Heart left ventricle (tissue), 16 donors: ENCODE data around the gene HOGA1. TPM values are rescaled to one million over a fixed set of nuclear protein-coding genes. Genes with fewer than 3 reads are reported as not detected.

ENCODE experiments used
- ATAC-seq, 4 donors: fragments of 200-7000 bp; cut with Tn5 transposase; one replicate each; pipeline ENCODE4 v1.9.1; 2020 to 2022; ENCODE audit warnings: moderate library complexity in 4 of 4, mild to moderate bottlenecking in 3 of 4, moderate number of reproducible peaks in 1 of 4
- DNase-seq, 5 donors: peaks; one replicate each; pipeline ENCODE4 v3.0.0-alpha.2; 2020
- H3K27ac ChIP-seq, 12 donors: fragments of 200-600 bp; sonication (generic) in 4 of 12; one replicate each; pipeline versions ENCODE4 v1.5.0 to v1.8.0; 2016 to 2022; ENCODE audit warnings: mild to moderate bottlenecking in 2 of 12
- H3K27me3 ChIP-seq, 9 donors: fragments of 200-600 bp; sonication (generic) in 2 of 9; one replicate each; pipeline versions ENCODE4 v1.5.1 to v1.8.0; 2016 to 2022; ENCODE audit warnings: mild to moderate bottlenecking in 3 of 9
- H3K36me3 ChIP-seq, 9 donors: fragments of 200-600 bp; sonication (generic) in 2 of 9; one replicate each; pipeline versions ENCODE4 v1.5.0 to v1.8.0; 2018 to 2022; ENCODE audit warnings: mild to moderate bottlenecking in 2 of 9
- H3K4me1 ChIP-seq, 12 donors: fragments of 200-600 bp; sonication (generic) in 4 of 12; one replicate each; pipeline versions ENCODE4 v1.5.0 to v1.8.0; 2016 to 2022; ENCODE audit warnings: mild to moderate bottlenecking in 3 of 12
- H3K4me3 ChIP-seq, 12 donors: fragments of 200-600 bp; sonication (generic) in 4 of 12; one replicate each; pipeline versions ENCODE4 v1.5.0 to v1.8.0; 2017 to 2022; ENCODE audit warnings: mild to moderate bottlenecking in 9 of 12, moderate library complexity in 4 of 12
- H3K9me3 ChIP-seq, 12 donors: fragments of 200-600 bp; sonication (generic) in 4 of 12; one replicate each; pipeline versions ENCODE4 v1.5.0 to v1.8.0; 2016 to 2022; ENCODE audit warnings: mild to moderate bottlenecking in 1 of 12
- CTCF ChIP-seq, 12 donors: fragments of 200-600 bp; sonication (generic) in 4 of 12; IDR thresholded peaks; one replicate each; pipeline versions ENCODE4 v1.5.0 to v1.8.0; 2018 to 2022; ENCODE audit warnings: antibody characterized with exemption in 12 of 12, mild to moderate bottlenecking in 5 of 12
- POLR2A ChIP-seq, 2 donors: fragments of 450-650 bp; IDR thresholded peaks; one replicate each; pipeline ENCODE4 v1.6.1; 2017; ENCODE audit warnings: antibody characterized with exemption in 2 of 2, mild to moderate bottlenecking in 2 of 2, moderate library complexity in 2 of 2
- WGBS, 4 donors: extraction: QIAGEN DNeasy Blood & Tissue Kit in 2 of 4; methylation state at CpG; one replicate each; pipeline versions ENCODE4 v1.1.5 to v1.1.7; 2013 to 2018; 5-methylcytosine and 5-hydroxymethylcytosine counted together
- intact Hi-C, 10 donors: fragments of 100-400 bp; cut with DNase I; formaldehyde crosslinking; loops; one replicate each; pipeline versions ENCODE4 v1.11.1 to v1.14.2; 2022
- polyA plus RNA-seq, 2 donors: library from polyadenylated mRNA; stranded (reverse); fragments of 200-250 nt; gene quantifications; one replicate each; pipeline ENCODE4 v1.2.3, GENCODE V29; 2013
- total RNA-seq, 9 donors: library from RNA; depleted of rRNA in 2 of 9; stranded (reverse); fragments of >200 nt in 2 of 9; fragmentation: NEBNext Ultra II Directional in 3 of 9; extraction: Animal tissue kit (Norgen Biotek cat#: 25700) in 3 of 9; gene quantifications; one replicate each; pipeline versions ENCODE4 v1.1.0 to v1.2.4, GENCODE V29; 2016 to 2023
- donor health status: ischemic (EF 13 %, LVEDD 7.1; RV severe dilation, severe dysfunction).
- donor health status: healthy with polysubstance abuse.
- donor health status: DM: no; HTN: yes; CAD: no.
- donor health status: DM: no; HTN: no; CAD: no.
- donor health status: ischemic (EF 25% LVEDD 6.9; RV normal size, moderate dysfunction).
- donor health status: ischemic (EF 25% LVEDD 5.7; RV mildly dilated, moderate dysfunction).
- donor health status: healthy.
- donor health status: DM: yes; HTN: yes; CAD: no.
- donor health status: ischemic (EF 35%, LVEDD 5.7; RV mildly dilated, moderate dysfunction).
- donor health status: nonischemic (EF 11% LVEDD 7.7; RV severe dilation, severe dysfunction).
- donor health status: DM: yes; HTN: yes; CAD: no.
- donor health status: PGD.
- donor health status: ischemic (EF 29% LVEDD 5.4; RV normal size, mild dysfunction).
- donor health status: nonischemic (EF 23%, LVEDD 6.1; RV moderate dilation, normal function).

The HOGA1 gene
- total and polyA plus RNA-seq, 11 donors = 7.5 to 82.6 (median 20.4) TPM

DNA sequence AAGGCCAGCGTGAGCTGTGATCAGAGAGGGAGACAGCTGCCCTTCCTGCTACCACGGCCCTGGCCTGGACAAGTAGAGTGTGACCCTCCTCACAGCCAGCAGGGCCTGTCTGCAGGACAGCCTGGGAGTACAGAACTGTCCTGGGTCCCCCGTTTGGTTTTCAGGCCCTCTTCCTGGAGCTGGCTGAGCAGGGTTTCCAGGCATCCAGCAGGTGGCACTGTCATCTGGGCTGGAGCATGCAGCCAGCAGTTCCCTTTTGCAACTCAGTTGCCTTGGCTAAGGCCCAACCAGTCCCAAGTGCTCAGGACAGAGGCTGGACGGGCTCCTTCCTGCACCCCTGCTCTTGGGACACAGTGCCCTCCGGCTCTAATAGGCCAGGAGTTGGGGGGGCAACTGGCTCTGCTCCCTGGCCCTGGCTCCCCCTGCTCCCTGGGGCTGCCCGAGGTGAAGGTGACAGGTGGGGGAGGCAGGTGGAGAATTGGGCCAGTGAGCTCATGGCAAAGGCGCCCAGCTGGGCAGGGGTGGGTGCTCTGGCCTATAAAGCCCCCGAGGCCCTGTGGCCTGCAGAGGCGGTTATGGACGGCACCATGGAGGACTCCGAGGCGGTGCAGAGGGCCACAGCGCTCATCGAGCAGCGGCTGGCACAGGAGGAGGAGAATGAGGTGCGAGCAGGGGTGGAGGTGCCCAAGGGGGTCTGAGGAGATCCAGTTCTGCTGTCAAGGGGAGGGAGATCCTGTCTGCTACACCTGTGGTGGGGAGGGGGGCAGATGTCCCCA, 11.8 kb upstream of the HOGA1 start, which contains the start of gene ANKRD2:
TSS of gene ANKRD2 (plus strand) at position 566 of the 776 bp plus-strand sequence. CDS start at position 576, 10 bp downstream.
- H3K27ac ChIP-seq = peak within 1 kb of the TSS; percentile 71 to 95 (median 88)
- ATAC-seq = peak; percentile 64 to 76 (median 72)
- peak; percentile 82 to 92 (median 87) for DNase-seq
- H3K9me3 ChIP-seq = no peaks in the 10 kb centered on the region
- peaks cover 0 to 50% (median 24%) of the 10 kb centered on the region in 12 donors for H3K4me1 ChIP-seq
- H3K27me3 ChIP-seq = no peaks in the 10 kb centered on the region
- 62 to 66% (median 65%) methylated on average over 13 to 16 of the region's 16 CpGs for WGBS, 4 donors
- TF ChIP-seq POLR2A (IDR thresholded peaks at IDR 0.05) = no peak
- peak; percentile 69 to 85 (median 80) for TF ChIP-seq CTCF (IDR thresholded peaks at IDR 0.05)
- intact Hi-C loops = loop anchor here in 9 of 10 donors (1.0 to 5.0 kb wide), 5 partner anchors 38 to 160 kb away; no protein-coding TSS in a partner anchor
- H3K4me3 ChIP-seq = peak within 1 kb of the TSS in 9 of 12 donors; percentile 13 to 43 (median 36)
- H3K36me3 ChIP-seq = peaks cover 0 to 36% (median 32%) of the 10 kb centered on the region in 9 donors

GRCh38 chr10:97573021-97573420, 11.2 kb upstream of the HOGA1 start:
- DNase-seq (peak in 1 of 5 donors; percentile 58), ATAC-seq (peak in 3 of 4 donors; percentile 2 to 29 (median 26))
- Histone ChIP-seq H3K9me3 (no peaks in the 10 kb centered on the region), H3K4me1 (peaks cover 0 to 50% (median 24%) of the 10 kb centered on the region in 12 donors), H3K27ac (peak overlapping the region; percentile 64 to 95 (median 88)), H3K36me3 (peaks cover 0 to 34% (median 30%) of the 10 kb centered on the region in 9 donors), H3K4me3 (peak overlapping the region in 8 of 12 donors; percentile 20 to 43 (median 37)), H3K27me3 (no peaks in the 10 kb centered on the region)
- WGBS, 4 donors = 71 to 91% (median 86%) methylated on average over 2 of the region's 2 CpGs
- intact Hi-C loops = loop anchor here in 8 of 10 donors (2.0 to 5.0 kb wide), 4 partner anchors 38 to 159 kb away; no protein-coding TSS in a partner anchor
- no peak for TF ChIP-seq POLR2A (IDR thresholded peaks at IDR 0.05)
- no peak for TF ChIP-seq CTCF (IDR thresholded peaks at IDR 0.05)

GRCh38 chr10:97573672-97574071, 10.5 kb upstream of the HOGA1 start:
- no peak for DNase-seq
- Histone ChIP-seq H3K4me3 (peak overlapping the region in 7 of 12 donors; percentile 13 to 43 (median 38)), H3K36me3 (peaks cover 0 to 28% (median 23%) of the 10 kb centered on the region in 9 donors), H3K9me3 (no peaks in the 10 kb centered on the region), H3K27ac (peak overlapping the region; percentile 71 to 95 (median 88)), H3K4me1 (peaks cover 0 to 50% (median 24%) of the 10 kb centered on the region in 12 donors), H3K27me3 (no peaks in the 10 kb centered on the region)
- intact Hi-C loops = loop anchor here in 9 of 10 donors (1.0 to 5.0 kb wide), 6 partner anchors 23 to 159 kb away; no protein-coding TSS in a partner anchor
- WGBS, 4 donors = 65 to 83% (median 77%) methylated on average over 2 of the region's 2 CpGs
- ATAC-seq = no peak
- TF ChIP-seq CTCF (IDR thresholded peaks at IDR 0.05) (no peak), POLR2A (IDR thresholded peaks at IDR 0.05) (no peak)
